ENCODE results near the gene SH3BP5L.
"Not testable (repeated sequence)": the region's sequence is repeated elsewhere in the genome, so short reads cannot be mapped to it uniquely, and the experiment has no call there.

SH3BP5L gene

GRCh38 chr1:248792342-248792741 is 33.4 kb downstream of the SH3BP5L start:
- in situ Hi-C loops (cut with HindIII; ENCODE audit: low pct_ligation_motif_present, low pct_unique_long_range_greater_than_20kb, low sequenced_read_pairs), result no loop called here
- no peak for DNase-seq

- no peak for DNase-seq
- in situ Hi-C loops (cut with HindIII; ENCODE audit: low pct_ligation_motif_present, low pct_unique_long_range_greater_than_20kb, low sequenced_read_pairs), result no loop called here
These were observed 34.7 kb downstream of the SH3BP5L start for GRCh38 chr1:248791010-248791409.

- DNase-seq, result no peak
- in situ Hi-C loops (cut with HindIII; ENCODE audit: low pct_ligation_motif_present, low pct_unique_long_range_greater_than_20kb, low sequenced_read_pairs), result no loop called here
These were observed 35.3 kb downstream of the SH3BP5L start for GRCh38 chr1:248790456-248790855.

- DNase-seq; in situ Hi-C loops (cut with HindIII; ENCODE audit: low pct_ligation_motif_present, low pct_unique_long_range_greater_than_20kb, low sequenced_read_pairs): not testable (repeated sequence)
These were observed 36.4 kb downstream of the SH3BP5L start for GRCh38 chr1:248789337-248789736.

- no peak for DNase-seq
- in situ Hi-C loops (cut with HindIII; ENCODE audit: low pct_ligation_motif_present, low pct_unique_long_range_greater_than_20kb, low sequenced_read_pairs), result no loop called here
These were observed 37.4 kb downstream of the SH3BP5L start for GRCh38 chr1:248788327-248788726.

GRCh38 chr1:248787430-248787829 is 38.3 kb downstream of the SH3BP5L start:
- no peak for DNase-seq
- in situ Hi-C loops (cut with HindIII; ENCODE audit: low pct_ligation_motif_present, low pct_unique_long_range_greater_than_20kb, low sequenced_read_pairs), result no loop called here

- no peak for DNase-seq
- in situ Hi-C loops (cut with HindIII; ENCODE audit: low pct_ligation_motif_present, low pct_unique_long_range_greater_than_20kb, low sequenced_read_pairs), result no loop called here
These were observed 39.6 kb downstream of the SH3BP5L start for GRCh38 chr1:248786156-248786555.

GRCh38 chr1:248783367-248783766 is 42.3 kb downstream of the SH3BP5L start:
- in situ Hi-C loops (cut with HindIII; ENCODE audit: low pct_ligation_motif_present, low pct_unique_long_range_greater_than_20kb, low sequenced_read_pairs), result no loop called here
- DNase-seq, result no peak

- DNase-seq, result no peak
- in situ Hi-C loops (cut with HindIII; ENCODE audit: low pct_ligation_motif_present, low pct_unique_long_range_greater_than_20kb, low sequenced_read_pairs), result no loop called here
These were observed 43.1 kb downstream of the SH3BP5L start for GRCh38 chr1:248782416-248783141.

GRCh38 chr1:248779350-248779749 is 46.4 kb downstream of the SH3BP5L start:
- no peak for DNase-seq
- in situ Hi-C loops (cut with HindIII; ENCODE audit: low pct_ligation_motif_present, low pct_unique_long_range_greater_than_20kb, low sequenced_read_pairs), result no loop called here

- in situ Hi-C loops (cut with HindIII; ENCODE audit: low pct_ligation_motif_present, low pct_unique_long_range_greater_than_20kb, low sequenced_read_pairs), result no loop called here
- no peak for DNase-seq
These were observed 46.8 kb downstream of the SH3BP5L start for GRCh38 chr1:248778906-248779305.

GRCh38 chr1:248776991-248777390 is 48.7 kb downstream of the SH3BP5L start:
- no peak for DNase-seq
- in situ Hi-C loops (cut with HindIII; ENCODE audit: low pct_ligation_motif_present, low pct_unique_long_range_greater_than_20kb, low sequenced_read_pairs), result no loop called here

- DNase-seq, result no peak
- in situ Hi-C loops (cut with HindIII; ENCODE audit: low pct_ligation_motif_present, low pct_unique_long_range_greater_than_20kb, low sequenced_read_pairs), result no loop called here
These were observed 50.3 kb downstream of the SH3BP5L start for GRCh38 chr1:248775441-248775840.
